Activated effector memory CD4-positive, alpha-beta T cell treated with anti-CD3 and anti-CD28 coated beads, Interleukin-2, amount 50 U/mL, for 16 hours (primary cell): ENCODE data around the gene PCID2.
"Not testable (repeated sequence)": the region's sequence is repeated elsewhere in the genome, so short reads cannot be mapped to it uniquely, and the experiment has no call there.

Experiments
- DNase-seq: peaks from one replicate; pipeline ENCODE4 v3.0.0-alpha.2; 2020

The PCID2 gene

DNA sequence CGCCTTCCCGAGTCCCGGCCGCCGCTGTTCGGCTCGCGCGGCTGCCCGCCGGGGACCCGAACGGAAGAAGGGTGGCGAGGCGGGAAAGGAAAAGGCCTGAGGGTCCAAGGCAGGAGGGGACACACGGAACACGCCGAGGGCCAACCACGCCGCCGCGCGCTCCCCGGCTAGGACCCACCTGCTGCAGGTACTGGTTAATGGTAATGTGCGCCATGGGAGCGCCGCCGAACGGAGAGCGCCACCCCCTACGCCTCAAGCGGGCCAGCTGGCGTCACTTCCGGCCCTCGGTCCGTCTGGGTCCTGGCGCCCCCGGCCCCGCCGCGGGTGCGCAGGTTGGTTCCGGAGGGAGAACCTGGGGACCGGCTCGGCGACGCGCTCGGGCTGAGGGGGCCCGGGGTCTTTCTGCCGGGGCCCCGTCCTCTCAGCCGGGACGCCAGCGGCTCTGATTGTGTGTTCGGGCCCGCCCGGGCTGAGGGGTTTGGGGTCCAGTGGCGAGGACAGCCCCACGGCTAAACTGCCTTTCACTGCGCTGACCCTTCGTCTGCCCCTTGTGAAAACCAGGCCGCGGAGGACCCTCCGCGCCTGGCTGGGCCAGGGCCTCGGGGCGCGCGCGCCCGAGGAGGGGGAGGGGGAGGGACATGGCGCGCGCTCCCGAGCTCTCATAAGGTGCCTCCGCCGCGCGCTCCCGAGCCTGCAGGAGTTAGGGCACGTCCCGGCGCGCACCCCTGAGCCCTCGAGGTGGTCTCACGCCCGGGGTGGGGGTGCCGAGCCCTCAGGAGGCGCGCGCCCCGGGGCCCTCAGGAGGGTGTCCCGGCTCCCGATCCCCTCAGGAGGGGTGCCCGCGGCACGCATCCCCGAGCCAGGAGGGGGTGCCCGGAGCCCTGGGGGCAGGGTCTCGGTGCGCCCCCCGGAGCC is at the start of gene PCID2:
Gene PCID2, minus strand, starts transcription at position 249 of the 915 bp plus-strand sequence. Its CDS starts 35 bp downstream, at position 214.
- peak; percentile 97 for DNase-seq

DNA sequence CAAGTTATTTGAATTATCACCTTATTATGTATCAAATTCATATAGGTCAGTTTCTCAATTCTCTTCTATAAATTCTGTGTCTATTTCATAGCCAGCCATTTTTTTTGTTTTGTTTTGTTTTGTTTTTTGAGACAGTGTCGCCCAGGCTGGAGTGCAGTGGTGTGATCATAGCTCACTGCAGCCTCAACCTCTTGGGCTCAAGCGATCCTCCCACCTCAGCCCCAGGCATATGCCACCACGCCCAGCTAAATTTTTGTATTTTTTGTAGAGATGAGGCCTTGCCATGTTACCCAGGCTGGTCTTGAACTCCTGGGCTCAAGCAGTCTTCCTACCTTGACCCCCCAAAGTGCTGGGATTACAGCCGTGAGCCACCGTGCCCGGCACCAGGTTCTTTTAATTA is 49.4 kb upstream of the PCID2 start:
- DNase-seq = not testable (repeated sequence)

DNA sequence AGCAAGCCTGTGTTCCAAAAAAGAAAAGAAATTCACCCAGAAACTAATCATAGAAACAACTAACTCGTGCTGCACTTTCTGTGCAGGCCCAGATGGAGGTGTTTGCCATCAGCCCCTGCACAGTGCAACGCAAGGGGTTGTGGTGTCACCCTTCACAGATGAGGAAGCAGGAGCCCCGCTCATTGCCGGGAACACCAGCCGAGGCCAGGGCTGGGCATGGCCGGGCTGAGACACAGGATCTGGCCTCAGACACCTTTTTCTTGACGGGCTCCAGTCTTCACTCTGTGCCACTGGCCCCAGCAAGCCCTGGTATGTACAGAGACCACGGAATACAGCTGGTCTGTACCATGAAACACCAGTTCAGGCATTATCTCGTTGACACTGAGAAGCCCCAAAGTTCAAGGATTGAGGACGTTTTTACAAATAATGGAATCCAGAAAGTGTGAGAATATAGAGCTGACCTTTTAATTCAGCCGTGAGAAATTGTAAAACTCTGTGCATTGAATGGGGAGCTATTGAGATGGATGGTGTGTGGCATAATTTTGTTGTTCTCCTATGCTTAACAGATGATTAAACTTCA is 44.1 kb upstream of the PCID2 start:
- DNase-seq = no peak

DNA sequence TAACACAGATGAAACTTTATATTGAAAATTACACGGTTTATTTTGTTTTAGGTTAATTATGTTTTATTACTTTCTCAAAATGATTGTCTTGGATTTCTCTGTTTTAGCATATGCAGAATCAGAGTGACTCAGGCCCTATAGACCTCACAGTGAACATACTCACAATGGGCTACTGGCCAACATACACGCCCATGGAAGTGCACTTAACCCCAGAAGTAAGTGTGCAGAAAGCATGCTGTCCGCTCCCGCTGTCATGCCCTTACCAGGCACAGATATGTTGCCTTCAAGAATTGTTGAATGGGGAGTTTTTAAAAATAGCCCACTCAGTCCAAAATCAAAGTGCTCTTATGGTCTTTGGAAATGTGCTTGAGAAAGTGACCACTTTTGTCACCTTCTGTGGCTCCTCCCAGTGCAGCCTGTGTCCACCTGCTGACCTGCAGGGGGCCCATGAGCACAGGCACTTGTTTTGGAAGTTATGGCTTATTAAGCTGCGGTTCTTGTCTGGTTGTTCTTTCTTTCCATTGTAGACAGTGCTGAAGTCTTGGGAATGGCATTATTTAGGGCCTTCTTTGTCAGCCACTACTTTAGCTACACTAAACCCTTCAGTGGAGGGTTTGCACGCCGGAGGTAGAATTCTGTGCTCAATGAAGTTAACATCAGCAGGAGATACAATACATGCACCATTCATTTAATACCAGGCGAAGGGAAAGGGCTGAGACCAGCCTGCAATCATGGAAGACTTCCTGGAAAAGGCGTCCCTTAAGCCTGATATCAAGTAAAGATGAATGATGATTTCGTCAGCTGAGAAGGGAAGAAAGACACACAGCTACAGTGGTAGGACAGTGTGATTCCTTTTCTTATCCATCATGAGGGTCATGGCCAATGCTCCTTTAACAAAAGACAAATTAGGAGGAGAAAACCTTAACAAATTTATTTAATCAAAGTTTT is 37.7 kb upstream of the PCID2 start:
- no peak for DNase-seq

DNA sequence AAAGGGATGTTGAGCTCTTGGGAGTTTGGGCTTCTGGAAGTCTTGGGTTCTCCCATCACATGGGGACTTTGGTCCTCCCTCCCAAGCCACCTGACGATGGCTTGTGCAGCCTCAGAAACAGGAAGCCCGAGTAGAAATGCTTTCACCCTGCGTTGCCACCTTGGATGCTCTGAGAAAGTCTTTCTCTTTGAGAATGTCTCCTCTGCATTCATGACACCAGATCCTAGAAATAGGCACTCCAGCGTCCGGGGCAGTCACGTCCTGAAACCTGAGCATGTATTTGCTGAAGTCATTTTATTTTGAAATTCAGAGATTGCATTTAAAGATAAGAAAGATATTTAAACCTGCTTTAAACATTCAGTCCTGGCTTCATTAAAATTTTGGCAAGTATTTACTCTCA is 35.4 kb upstream of the PCID2 start:
- DNase-seq = no peak

DNA sequence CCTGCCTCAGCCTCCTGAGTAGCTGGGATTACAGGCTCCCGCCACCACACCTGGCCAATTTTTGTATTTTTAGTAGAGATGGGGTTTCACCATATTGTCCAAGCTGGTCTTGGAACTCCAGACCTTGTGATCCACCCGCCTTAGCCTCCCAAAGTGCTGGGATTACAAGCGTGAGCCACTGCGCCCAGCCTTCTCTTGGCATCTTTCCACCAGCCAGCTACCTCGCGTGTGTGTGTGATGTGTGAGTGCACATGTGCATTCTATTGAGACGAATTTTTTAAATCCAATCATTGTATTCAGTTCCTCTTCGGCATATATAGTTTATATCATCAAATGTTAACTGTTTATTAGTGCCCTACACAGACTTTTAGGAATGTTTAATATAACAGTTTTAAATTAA is 33.2 kb upstream of the PCID2 start:
- DNase-seq = not testable (repeated sequence)

DNA sequence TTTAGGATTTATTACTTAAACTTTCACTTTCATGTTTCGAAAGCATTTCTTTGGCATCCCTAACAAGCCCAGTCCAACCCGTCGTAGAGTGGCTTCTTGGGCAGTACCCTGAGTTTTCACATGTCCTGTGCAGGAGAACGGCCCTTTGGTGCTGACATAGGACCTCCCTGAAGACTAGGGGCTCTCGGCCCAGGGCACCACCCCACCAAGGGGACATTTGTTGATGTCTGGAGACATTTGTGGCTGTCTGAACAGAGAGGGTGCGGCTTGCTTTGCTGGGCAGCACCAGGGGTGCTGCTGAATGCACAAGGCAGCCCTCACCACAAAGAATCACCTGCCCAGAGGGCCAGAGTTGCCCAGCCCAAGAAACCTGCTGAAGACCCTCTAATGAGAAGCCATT is 31.5 kb upstream of the PCID2 start:
- DNase-seq = no peak

DNA sequence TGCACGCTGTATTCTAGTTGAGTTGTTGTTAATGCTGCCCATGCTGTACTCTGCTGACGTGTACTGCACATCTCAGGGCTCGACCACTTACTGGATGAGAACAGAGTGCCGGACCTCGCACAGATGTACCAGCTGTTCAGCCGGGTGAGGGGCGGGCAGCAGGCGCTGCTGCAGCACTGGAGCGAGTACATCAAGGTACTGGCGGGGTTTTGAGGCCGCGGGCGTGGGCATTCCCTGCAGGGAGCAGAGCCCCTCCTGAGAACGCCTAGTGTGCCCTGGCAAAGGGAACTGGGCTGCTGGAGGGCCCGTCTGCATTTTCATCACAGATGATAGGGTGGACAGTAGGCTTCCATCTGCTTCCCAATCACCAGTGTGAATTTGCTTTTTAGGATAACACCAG is 30.9 kb upstream of the PCID2 start:
- DNase-seq = no peak

DNA sequence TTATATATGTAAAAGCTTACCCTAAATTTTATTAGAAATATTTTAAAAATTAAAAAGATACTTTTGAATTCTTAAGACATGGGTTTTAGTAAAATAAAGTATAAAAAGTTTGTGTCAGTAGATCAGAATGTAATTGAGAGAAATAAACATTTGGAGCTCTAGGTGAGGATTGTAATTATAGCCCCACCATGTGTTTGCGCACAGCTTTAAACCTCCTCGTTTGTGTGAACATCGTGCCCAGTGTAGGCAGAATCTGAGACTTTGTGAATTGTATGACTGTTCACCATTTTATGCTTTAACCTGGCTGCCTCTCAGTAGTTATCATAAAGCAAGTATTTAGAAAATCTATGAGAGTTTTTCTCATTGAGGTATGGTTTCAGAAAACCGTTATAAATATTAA is 30.1 kb upstream of the PCID2 start:
- DNase-seq = no peak

DNA sequence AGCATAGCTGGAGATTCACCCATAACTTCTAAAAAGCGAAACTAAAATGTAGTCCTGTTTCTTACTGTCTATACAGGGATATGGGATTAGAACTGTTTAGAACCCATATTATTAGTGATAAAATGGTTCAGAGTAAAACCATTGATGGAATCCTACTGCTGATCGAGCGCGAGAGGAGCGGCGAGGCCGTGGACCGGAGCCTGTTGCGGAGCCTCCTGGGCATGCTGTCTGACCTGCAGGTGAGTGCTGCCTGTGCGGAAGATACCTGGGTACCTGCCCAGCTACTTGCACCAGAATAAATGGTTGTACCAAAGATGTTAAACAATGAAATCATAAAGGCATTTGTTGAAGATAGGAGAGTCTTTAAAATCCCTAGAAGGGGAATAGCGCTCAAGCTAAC is 24.6 kb upstream of the PCID2 start:
- no peak for DNase-seq

DNA sequence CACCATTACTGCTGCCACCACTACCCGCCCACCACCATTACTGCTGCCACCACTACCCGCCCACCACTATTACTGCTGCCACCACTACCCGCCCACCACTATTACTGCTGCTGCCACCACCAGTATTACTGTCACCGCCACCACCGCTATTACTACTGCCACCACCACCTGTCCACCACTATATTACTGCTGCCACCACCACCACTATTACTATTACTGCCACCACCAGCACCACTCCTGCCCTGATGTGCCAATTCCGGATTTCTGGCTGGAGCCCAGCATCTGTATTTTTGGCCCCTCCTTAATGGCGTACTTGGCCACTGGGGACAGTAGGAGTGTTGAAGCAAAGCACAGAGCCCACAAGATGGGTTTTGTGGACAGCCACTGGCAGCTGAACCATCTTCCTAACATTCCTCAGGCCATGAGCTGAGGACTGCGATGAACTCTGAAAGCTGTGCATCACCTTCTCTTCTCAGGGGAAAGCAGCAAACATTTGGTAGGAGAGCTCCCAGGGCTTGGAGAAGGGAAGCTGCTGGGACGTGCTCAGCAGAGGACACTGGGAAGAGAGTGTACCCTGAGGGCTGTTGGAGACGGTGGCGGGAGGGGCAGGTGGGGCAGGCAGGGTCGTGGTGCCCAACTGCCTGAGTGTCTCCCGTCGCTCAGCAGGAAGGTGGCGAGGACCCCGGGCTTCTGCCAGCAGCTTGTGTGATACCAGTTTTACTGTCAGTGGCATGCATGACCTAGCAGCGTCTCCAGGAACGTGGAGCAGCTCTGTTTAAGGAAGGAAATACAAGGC is 23.9 kb upstream of the PCID2 start:
- no peak for DNase-seq

DNA sequence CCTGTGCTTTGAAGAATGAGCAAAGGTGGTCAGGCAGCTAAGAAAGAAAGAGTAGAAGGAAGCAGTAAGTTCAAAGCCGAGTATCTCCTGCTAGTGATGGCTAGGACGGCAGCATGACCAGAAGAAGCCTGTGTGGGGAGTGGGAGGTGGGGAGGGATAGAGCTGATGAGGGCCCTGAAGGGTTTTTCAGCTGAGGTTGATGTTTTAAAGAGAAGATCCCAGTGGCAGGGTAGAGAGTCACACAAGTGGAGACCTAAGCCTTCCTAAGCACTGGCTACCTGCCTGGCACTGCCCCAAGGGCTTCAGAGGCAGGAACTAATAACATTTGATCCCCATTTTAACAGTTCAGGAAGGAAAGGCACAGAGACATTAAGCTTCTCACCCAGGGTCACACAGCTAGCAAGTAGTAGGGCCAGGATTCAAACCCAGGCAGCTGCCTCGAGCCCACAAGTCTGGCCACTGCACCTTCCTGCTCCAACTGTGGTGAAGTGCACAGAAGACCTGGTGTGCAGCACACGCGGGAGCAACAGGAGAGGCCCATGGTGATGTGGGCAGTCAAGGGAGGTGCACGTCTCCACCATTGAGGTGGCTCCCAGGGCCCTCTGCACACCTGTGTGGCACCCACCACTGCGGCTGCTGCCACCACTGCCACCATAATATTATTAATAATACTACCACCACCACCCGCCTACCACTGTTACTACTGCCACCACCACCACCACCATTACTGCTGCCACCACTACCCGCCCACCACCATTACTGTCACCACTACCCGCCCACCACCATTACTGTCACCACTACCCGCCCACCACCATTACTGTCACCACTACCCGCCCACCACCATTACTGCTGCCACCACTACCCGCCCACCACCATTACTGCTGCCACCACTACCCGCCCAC is 23.1 kb upstream of the PCID2 start:
- no peak for DNase-seq

DNA sequence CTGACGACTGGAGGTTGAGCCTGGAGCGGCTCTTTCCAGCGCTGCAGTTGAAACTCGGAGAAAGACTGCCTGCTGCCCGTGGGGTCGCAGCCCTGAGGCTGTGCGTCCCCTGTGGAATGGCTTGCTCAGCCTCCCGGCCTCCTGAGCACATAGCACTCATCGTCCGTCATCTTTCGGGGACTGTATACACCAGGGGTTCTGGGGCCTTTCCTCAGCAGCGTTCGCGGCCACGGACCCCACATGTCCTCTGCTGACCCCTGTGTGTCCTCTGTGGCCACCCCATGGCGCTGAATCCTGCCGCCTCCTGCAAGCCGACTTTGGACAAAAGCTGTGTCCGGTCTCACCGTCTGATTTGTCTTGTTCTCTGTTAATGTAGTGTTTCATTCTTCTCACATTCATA is 21.3 kb upstream of the PCID2 start:
- DNase-seq = no peak

DNA sequence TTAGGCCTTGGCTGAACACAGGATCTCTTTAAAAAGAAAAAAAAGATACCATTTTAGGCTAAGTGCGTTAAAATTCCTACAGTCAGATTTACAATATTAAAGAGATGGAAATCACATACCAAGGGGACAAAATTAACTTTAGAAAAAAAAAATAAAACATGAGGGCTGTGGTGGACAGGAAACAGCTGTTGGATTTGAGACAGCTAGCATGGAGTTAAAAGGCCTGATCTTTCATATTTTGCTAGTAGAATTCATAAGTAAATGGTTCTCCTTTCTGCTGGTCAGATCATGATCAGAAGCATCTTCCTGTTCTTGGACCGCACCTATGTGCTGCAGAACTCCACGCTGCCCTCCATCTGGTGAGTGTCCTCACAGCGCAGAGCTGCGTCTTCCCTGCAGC is 20.7 kb upstream of the PCID2 start:
- DNase-seq = no peak

DNA sequence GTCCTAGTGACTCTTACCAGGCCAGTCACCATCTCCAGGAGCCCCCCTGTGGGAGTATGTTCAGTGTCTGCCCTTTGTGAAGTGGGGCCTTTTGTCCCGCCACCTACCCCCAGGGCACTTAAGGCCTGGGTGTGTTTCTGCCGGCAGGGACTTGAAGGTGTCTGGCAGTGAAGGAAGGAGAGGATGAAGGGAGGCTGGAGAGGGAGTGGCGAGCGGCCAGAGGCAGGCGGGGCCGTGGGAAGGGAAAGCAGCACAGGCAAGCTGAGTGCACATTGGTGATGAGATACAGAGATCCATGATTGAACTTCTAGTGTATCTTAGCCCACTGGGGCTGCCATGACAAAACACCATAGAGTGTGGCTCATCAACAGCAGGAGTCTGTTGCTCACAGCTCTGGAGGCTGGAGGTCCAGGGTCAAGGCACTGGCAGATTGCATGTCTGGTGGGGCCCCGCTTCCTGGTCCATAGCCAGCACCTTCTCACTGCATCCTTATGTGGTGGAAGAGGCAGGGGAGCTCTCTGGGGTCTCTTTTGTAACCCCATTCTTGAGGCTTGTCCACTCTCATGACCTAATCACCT is 18.5 kb upstream of the PCID2 start:
- no peak for DNase-seq

DNA sequence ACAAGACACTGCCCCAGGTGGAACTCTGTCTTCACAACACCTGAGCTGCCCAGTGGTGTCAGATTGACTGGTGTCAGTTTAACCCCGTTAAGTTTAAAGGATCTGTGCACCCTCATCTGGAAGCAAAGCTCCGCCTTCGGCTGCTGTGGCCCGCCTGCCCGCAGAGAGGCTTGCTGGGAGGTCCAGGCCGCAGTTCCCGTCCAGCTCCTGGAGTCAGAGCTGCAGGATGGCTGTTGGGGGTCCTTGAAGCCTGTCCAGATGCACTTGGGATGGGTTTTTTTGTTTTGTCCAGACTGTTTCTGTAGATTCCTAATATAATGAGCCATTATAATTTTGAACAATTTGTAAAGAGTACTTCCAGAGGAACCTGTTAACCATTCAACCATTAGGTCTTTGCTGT is 17.0 kb upstream of the PCID2 start:
- no peak for DNase-seq

DNA sequence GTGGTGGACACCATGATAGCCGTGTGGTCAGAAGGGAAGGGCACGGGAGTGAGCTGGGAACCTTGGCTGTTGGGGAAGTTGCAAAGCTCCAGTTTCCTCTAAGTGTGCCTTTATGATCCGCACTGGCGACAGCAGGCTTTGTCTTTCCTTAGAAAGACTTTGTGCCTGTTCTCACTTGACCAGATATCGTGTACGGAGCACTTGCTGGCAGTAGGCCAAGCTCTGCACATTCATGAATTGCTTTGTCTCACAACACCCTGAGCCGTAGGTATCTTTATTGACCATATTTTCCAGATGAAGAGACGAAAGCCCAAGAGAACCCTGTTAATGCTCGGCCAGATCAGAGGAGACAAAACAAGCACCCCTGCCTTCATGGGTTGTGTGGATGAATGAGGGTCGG is 16.0 kb upstream of the PCID2 start:
- no peak for DNase-seq

DNA sequence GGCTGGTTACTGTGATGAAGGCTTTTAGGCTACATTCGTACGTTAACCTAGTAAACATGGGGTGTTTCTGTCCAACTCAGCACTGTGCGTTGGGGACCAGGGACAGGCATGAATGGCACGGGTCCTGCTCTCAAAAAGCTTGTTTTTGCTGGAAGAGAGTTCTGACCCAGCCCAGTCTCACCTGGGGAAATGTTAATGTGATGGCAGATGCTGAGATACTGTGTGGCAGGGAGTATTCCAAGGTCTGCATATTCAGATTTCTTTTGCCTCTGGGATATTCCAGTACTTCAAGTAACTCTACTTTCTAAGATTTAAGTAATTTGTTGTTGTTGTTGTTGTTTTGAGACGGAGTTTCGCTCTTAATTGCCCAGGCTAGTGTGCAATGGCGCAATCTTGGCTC is 14.6 kb upstream of the PCID2 start:
- no peak for DNase-seq

DNA sequence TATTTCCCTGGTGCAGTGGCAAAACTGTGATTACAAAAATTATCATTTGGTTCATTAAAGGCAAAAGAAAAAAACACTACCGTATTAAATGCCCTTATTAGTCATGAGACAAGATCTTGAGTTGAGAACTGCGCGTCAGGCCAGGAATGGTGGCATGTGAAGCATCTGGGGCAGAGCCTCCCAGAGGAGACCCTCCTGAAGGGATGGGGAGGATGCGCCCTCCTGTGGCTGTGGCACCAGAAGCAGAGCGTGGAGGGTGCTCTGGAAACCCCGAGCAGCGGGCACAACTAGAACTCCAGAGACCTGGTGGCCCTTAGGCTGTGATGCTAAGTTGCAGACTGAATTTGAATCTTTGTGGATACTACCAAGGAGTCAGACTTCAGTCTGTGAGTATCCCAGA is 12.4 kb upstream of the PCID2 start:
- no peak for DNase-seq

DNA sequence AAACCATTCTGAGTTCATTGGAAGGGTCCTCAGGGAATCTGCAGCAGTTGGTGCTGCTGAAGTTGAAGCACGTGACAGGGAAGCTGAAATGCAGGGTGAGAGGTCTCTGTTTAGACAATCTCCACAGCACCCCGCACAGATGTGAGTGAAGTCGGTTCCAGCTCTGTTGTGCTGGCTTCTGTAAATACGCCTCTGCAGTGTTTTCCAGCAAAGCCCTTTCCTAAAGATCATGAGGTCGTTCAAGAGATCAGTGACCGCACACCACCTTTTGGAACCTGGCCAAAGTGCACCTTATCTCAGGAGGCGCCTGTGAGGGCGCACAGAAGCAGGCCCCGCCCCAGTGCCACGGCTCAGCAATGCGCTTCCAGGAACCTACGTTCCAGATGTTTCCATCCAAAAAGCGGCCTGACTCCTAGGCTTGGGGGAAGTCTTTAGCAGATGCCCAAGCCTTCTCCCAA is 11.7 kb upstream of the PCID2 start:
- no peak for DNase-seq
